Heart left ventricle (tissue), 16 donors: ENCODE data around the gene SIN3A. TPM values are rescaled to one million over a fixed set of nuclear protein-coding genes. Genes with fewer than 3 reads are reported as not detected.

Experiments used
- ATAC-seq, 4 donors: fragments of 200-7000 bp; cut with Tn5 transposase; one replicate each; pipeline ENCODE4 v1.9.1; 2020 to 2022; ENCODE audit warnings: moderate library complexity in 4 of 4, mild to moderate bottlenecking in 3 of 4, moderate number of reproducible peaks in 1 of 4
- DNase-seq, 5 donors: peaks; one replicate each; pipeline ENCODE4 v3.0.0-alpha.2; 2020
- H3K27ac ChIP-seq, 12 donors: fragments of 200-600 bp; sonication (generic) in 4 of 12; one replicate each; pipeline versions ENCODE4 v1.5.0 to v1.8.0; 2016 to 2022; ENCODE audit warnings: mild to moderate bottlenecking in 2 of 12
- H3K27me3 ChIP-seq, 9 donors: fragments of 200-600 bp; sonication (generic) in 2 of 9; one replicate each; pipeline versions ENCODE4 v1.5.1 to v1.8.0; 2016 to 2022; ENCODE audit warnings: mild to moderate bottlenecking in 3 of 9
- H3K36me3 ChIP-seq, 9 donors: fragments of 200-600 bp; sonication (generic) in 2 of 9; one replicate each; pipeline versions ENCODE4 v1.5.0 to v1.8.0; 2018 to 2022; ENCODE audit warnings: mild to moderate bottlenecking in 2 of 9
- H3K4me1 ChIP-seq, 12 donors: fragments of 200-600 bp; sonication (generic) in 4 of 12; one replicate each; pipeline versions ENCODE4 v1.5.0 to v1.8.0; 2016 to 2022; ENCODE audit warnings: mild to moderate bottlenecking in 3 of 12
- H3K4me3 ChIP-seq, 12 donors: fragments of 200-600 bp; sonication (generic) in 4 of 12; one replicate each; pipeline versions ENCODE4 v1.5.0 to v1.8.0; 2017 to 2022; ENCODE audit warnings: mild to moderate bottlenecking in 9 of 12, moderate library complexity in 4 of 12
- H3K9me3 ChIP-seq, 12 donors: fragments of 200-600 bp; sonication (generic) in 4 of 12; one replicate each; pipeline versions ENCODE4 v1.5.0 to v1.8.0; 2016 to 2022; ENCODE audit warnings: mild to moderate bottlenecking in 1 of 12
- POLR2A ChIP-seq, 2 donors: fragments of 450-650 bp; IDR thresholded peaks; one replicate each; pipeline ENCODE4 v1.6.1; 2017; ENCODE audit warnings: antibody characterized with exemption in 2 of 2, mild to moderate bottlenecking in 2 of 2, moderate library complexity in 2 of 2
- WGBS, 4 donors: extraction: QIAGEN DNeasy Blood & Tissue Kit in 2 of 4; methylation state at CpG; one replicate each; pipeline versions ENCODE4 v1.1.5 to v1.1.7; 2013 to 2018; 5-methylcytosine and 5-hydroxymethylcytosine counted together
- intact Hi-C, 10 donors: fragments of 100-400 bp; cut with DNase I; formaldehyde crosslinking; loops; one replicate each; pipeline versions ENCODE4 v1.11.1 to v1.14.2; 2022
- microRNA counts, 2 donors: library from miRNA; unstranded; fragments of <30 nt; microRNA quantifications; one replicate each; lab custom pipeline; 2016
- microRNA-seq, 4 donors: library from miRNA; unstranded; fragments of <30 nt; microRNA quantifications; one replicate each; pipeline versions ENCODE4 to v1.2.0, GENCODE V29; 2017 to 2020
- polyA plus RNA-seq, 2 donors: library from polyadenylated mRNA; stranded (reverse); fragments of 200-250 nt; gene quantifications; one replicate each; pipeline ENCODE4 v1.2.3, GENCODE V29; 2013
- total RNA-seq, 9 donors: library from RNA; depleted of rRNA in 2 of 9; stranded (reverse); fragments of >200 nt in 2 of 9; fragmentation: NEBNext Ultra II Directional in 3 of 9; extraction: Animal tissue kit (Norgen Biotek cat#: 25700) in 3 of 9; gene quantifications; one replicate each; pipeline versions ENCODE4 v1.1.0 to v1.2.4, GENCODE V29; 2016 to 2023
- TF ChIP-seq, protein P1 (sequence below), 12 donors: fragments of 200-600 bp; sonication (generic) in 4 of 12; IDR thresholded peaks; one replicate each; pipeline versions ENCODE4 v1.5.0 to v1.8.0; 2018 to 2022; ENCODE audit warnings: antibody characterized with exemption in 12 of 12, mild to moderate bottlenecking in 5 of 12
- donor health status: ischemic (EF 13 %, LVEDD 7.1; RV severe dilation, severe dysfunction).
- donor health status: healthy with polysubstance abuse.
- donor health status: DM: no; HTN: yes; CAD: no.
- donor health status: DM: no; HTN: no; CAD: no.
- donor health status: ischemic (EF 25% LVEDD 6.9; RV normal size, moderate dysfunction).
- donor health status: ischemic (EF 25% LVEDD 5.7; RV mildly dilated, moderate dysfunction).
- donor health status: healthy.
- donor health status: DM: yes; HTN: yes; CAD: no.
- donor health status: ischemic (EF 35%, LVEDD 5.7; RV mildly dilated, moderate dysfunction).
- donor health status: nonischemic (EF 11% LVEDD 7.7; RV severe dilation, severe dysfunction).
- donor health status: DM: yes; HTN: yes; CAD: no.
- donor health status: PGD.
- donor health status: ischemic (EF 29% LVEDD 5.4; RV normal size, mild dysfunction).
- donor health status: nonischemic (EF 23%, LVEDD 6.1; RV moderate dilation, normal function).

Gene SIN3A
- total and polyA plus RNA-seq, 11 donors, result 5.6 to 43.5 (median 31.3) TPM

DNA sequence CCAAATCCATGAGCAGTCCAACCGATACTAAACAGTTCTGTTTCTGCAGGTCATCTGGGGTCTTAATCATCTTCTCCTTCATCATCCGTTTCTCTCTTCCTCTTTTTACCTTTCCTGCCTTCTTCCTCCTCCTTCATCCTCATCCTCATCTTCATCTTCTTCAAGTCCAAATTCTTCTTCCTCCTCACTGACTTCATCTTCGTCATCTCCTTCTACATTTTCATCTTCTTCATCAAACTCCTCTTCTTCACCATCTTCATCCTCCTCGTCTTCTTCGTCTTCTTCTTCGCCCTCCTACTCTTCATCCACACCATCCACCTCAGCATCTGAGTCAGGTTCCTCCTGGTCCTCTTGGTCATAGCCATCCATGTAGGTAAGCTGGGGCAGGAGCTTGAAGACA is 129.8 kb downstream of the SIN3A start:
- intact Hi-C loops, result loop anchor here in 2 of 10 donors (10.0 kb wide), 1 partner anchor 87 kb away; no protein-coding TSS in a partner anchor
- no peaks in the 10 kb centered on the region for H3K36me3 ChIP-seq
- DNase-seq (no peak), ATAC-seq (no peak)
- no peaks in the 10 kb centered on the region for H3K4me1 ChIP-seq
- no peaks in the 10 kb centered on the region for H3K9me3 ChIP-seq
- no peak overlapping the region for H3K4me3 ChIP-seq
- no peaks in the 10 kb centered on the region for H3K27me3 ChIP-seq
- WGBS, 4 donors, result 88 to 90% (median 89%) methylated on average over 6 of the region's 6 CpGs
- TF ChIP-seq, protein P1, sequence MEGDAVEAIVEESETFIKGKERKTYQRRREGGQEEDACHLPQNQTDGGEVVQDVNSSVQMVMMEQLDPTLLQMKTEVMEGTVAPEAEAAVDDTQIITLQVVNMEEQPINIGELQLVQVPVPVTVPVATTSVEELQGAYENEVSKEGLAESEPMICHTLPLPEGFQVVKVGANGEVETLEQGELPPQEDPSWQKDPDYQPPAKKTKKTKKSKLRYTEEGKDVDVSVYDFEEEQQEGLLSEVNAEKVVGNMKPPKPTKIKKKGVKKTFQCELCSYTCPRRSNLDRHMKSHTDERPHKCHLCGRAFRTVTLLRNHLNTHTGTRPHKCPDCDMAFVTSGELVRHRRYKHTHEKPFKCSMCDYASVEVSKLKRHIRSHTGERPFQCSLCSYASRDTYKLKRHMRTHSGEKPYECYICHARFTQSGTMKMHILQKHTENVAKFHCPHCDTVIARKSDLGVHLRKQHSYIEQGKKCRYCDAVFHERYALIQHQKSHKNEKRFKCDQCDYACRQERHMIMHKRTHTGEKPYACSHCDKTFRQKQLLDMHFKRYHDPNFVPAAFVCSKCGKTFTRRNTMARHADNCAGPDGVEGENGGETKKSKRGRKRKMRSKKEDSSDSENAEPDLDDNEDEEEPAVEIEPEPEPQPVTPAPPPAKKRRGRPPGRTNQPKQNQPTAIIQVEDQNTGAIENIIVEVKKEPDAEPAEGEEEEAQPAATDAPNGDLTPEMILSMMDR (IDR thresholded peaks at IDR 0.05), result no peak
- no peak for TF ChIP-seq POLR2A (IDR thresholded peaks at IDR 0.05)
- no peak overlapping the region for H3K27ac ChIP-seq

MicroRNAs within 50 kb of the gene (microRNA counts, 767-probe panel; counts per million panel counts)
- 1,966 to 2,255 counts per million in 2 donors for microRNA hsa-miR-631 (lab: Ali Mortazavi, UCI)

Small RNAs within 50 kb of the gene (microRNA-seq; reads per million reads assigned to microRNA genes)
- gene MIR631, result 0 reads per million in 4 donors

Other genes with a start within 250 kb of the SIN3A start
- 10 to 100 TPM in 8 of 9 donors, 1 to 10 TPM in 1; 10.0 to 26.1 (median 13.9) TPM for gene C15orf39, start 249.8 kb downstream of the SIN3A start, total RNA-seq
- gene C15orf39, start 249.8 kb downstream of the SIN3A start, polyA plus RNA-seq, result 10 to 100 TPM in 1 of 2 donors, 1 to 10 TPM in 1; 6.5 to 11.9 TPM
- gene GOLGA6C, start 193.4 kb downstream of the SIN3A start, total RNA-seq, result not detected
- gene GOLGA6C, start 193.4 kb downstream of the SIN3A start, polyA plus RNA-seq, result not detected
- not detected for gene GOLGA6D, start 168.9 kb downstream of the SIN3A start, total RNA-seq
- gene GOLGA6D, start 168.9 kb downstream of the SIN3A start, polyA plus RNA-seq, result not detected
- gene COMMD4, start 115.6 kb downstream of the SIN3A start, total RNA-seq, result 10 to 100 TPM; 23.9 to 66.9 (median 35.7) TPM
- 10 to 100 TPM; 51.5 to 53.7 TPM for gene COMMD4, start 115.6 kb downstream of the SIN3A start, polyA plus RNA-seq
- 10 to 100 TPM in 2 of 9 donors, 1 to 10 TPM in 7; 3.8 to 15.3 (median 8.1) TPM for gene NEIL1, start 104.7 kb downstream of the SIN3A start, total RNA-seq
- gene NEIL1, start 104.7 kb downstream of the SIN3A start, polyA plus RNA-seq, result 10 to 100 TPM in 1 of 2 donors, 1 to 10 TPM in 1; 4.4 to 13.9 TPM
- gene MAN2C1, start 83.1 kb downstream of the SIN3A start, total RNA-seq, result 100 to 1,000 TPM in 6 of 9 donors, 10 to 100 TPM in 3; 68.0 to 130 (median 111) TPM
- 100 to 1,000 TPM in 1 of 2 donors, 10 to 100 TPM in 1; 61.3 to 150 TPM for gene MAN2C1, start 83.1 kb downstream of the SIN3A start, polyA plus RNA-seq
- 10 to 100 TPM in 3 of 9 donors, 1 to 10 TPM in 6; 4.6 to 16.8 (median 8.8) TPM for gene PTPN9, start 127.6 kb upstream of the SIN3A start, total RNA-seq
- gene PTPN9, start 127.6 kb upstream of the SIN3A start, polyA plus RNA-seq, result 1 to 10 TPM; 2.4 to 7.7 TPM
- 10 to 100 TPM; 13.2 to 21.6 (median 14.5) TPM for gene SNUPN, start 174.0 kb upstream of the SIN3A start, total RNA-seq
- 10 to 100 TPM; 14.1 to 15.5 TPM for gene SNUPN, start 174.0 kb upstream of the SIN3A start, polyA plus RNA-seq
- gene IMP3, start 188.5 kb upstream of the SIN3A start, total RNA-seq, result 100 to 1,000 TPM in 2 of 9 donors, 10 to 100 TPM in 7; 37.1 to 151 (median 44.5) TPM
- 10 to 100 TPM; 38.4 to 88.1 TPM for gene IMP3, start 188.5 kb upstream of the SIN3A start, polyA plus RNA-seq
- gene SNX33, start 196.2 kb upstream of the SIN3A start, total RNA-seq, result 10 to 100 TPM in 6 of 9 donors, 1 to 10 TPM in 3; 8.3 to 20.9 (median 11.6) TPM
- gene SNX33, start 196.2 kb upstream of the SIN3A start, polyA plus RNA-seq, result 1 to 10 TPM; 7.7 to 9.2 TPM